ENCODE measurements around the gene COMMD7. TPM values are rescaled to one million over a fixed set of nuclear protein-coding genes. Genes with fewer than 3 reads are reported as not detected.
A peak's percentile ranks its signal among the peaks of the same experiment; 100 is the strongest.

Gene COMMD7
- total and polyA plus RNA-seq, 9 of the 15 experiments (the other 6 are each of a cell fraction or from before 2014, with no cell fraction given), result 11.9 to 69.1 (median 34.7) TPM

DNA sequence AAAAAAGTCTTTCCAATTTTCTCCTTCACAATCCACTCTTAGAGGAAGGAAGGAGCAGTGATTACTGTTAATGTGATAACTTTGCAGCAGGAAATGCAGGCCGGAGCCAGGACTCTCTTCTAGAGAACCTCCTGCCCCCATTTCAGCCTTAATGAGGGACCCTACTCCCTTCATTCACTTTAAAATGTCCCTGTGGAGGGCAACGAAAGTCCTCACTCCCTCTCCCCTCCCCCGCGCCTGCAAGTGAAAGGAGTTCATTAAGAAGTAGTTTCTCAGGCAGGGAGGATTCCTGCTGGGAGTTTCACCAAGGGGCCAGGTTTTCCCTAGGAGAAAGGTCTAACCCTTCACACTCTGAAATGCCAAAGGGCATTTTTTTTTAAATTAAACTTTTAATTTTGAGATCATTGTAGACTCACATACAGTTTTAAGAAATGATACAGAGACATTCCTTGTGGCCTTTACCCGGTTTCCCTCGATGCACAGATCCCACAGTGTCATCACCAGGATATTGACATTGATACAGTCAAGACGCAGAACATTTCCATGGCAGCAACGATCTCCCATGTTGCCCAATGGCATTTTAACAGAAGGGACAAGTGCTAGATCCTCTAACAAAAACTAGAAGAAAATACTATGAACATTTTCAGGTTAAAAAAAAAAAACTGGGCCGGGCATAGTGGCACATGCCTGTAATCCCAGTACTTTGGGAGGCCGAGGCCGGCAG, 6.8 kb upstream of the COMMD7 start (continued):
- TF ChIP-seq, protein P1, sequence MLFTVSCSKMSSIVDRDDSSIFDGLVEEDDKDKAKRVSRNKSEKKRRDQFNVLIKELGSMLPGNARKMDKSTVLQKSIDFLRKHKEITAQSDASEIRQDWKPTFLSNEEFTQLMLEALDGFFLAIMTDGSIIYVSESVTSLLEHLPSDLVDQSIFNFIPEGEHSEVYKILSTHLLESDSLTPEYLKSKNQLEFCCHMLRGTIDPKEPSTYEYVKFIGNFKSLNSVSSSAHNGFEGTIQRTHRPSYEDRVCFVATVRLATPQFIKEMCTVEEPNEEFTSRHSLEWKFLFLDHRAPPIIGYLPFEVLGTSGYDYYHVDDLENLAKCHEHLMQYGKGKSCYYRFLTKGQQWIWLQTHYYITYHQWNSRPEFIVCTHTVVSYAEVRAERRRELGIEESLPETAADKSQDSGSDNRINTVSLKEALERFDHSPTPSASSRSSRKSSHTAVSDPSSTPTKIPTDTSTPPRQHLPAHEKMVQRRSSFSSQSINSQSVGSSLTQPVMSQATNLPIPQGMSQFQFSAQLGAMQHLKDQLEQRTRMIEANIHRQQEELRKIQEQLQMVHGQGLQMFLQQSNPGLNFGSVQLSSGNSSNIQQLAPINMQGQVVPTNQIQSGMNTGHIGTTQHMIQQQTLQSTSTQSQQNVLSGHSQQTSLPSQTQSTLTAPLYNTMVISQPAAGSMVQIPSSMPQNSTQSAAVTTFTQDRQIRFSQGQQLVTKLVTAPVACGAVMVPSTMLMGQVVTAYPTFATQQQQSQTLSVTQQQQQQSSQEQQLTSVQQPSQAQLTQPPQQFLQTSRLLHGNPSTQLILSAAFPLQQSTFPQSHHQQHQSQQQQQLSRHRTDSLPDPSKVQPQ (CRISPR knock-in tag; IDR thresholded peaks at IDR 0.05; ENCODE audit: borderline replicate concordance), result no peak
- TF ChIP-seq, protein P2, sequence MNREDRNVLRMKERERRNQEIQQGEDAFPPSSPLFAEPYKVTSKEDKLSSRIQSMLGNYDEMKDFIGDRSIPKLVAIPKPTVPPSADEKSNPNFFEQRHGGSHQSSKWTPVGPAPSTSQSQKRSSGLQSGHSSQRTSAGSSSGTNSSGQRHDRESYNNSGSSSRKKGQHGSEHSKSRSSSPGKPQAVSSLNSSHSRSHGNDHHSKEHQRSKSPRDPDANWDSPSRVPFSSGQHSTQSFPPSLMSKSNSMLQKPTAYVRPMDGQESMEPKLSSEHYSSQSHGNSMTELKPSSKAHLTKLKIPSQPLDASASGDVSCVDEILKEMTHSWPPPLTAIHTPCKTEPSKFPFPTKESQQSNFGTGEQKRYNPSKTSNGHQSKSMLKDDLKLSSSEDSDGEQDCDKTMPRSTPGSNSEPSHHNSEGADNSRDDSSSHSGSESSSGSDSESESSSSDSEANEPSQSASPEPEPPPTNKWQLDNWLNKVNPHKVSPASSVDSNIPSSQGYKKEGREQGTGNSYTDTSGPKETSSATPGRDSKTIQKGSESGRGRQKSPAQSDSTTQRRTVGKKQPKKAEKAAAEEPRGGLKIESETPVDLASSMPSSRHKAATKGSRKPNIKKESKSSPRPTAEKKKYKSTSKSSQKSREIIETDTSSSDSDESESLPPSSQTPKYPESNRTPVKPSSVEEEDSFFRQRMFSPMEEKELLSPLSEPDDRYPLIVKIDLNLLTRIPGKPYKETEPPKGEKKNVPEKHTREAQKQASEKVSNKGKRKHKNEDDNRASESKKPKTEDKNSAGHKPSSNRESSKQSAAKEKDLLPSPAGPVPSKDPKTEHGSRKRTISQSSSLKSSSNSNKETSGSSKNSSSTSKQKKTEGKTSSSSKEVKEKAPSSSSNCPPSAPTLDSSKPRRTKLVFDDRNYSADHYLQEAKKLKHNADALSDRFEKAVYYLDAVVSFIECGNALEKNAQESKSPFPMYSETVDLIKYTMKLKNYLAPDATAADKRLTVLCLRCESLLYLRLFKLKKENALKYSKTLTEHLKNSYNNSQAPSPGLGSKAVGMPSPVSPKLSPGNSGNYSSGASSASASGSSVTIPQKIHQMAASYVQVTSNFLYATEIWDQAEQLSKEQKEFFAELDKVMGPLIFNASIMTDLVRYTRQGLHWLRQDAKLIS (CRISPR knock-in tag; IDR thresholded peaks at IDR 0.05), result no peak
- TF ChIP-seq POU5F1 (IDR thresholded peaks at IDR 0.05; ENCODE audit: borderline replicate concordance, low read depth, low read length, partially characterized antibody) (no peak), TCF7L2 (IDR thresholded peaks at IDR 0.05; ENCODE audit: low read depth, low read length) (no peak), LEF1 (IDR thresholded peaks at IDR 0.05) (0 out of 2 replicates have a peak, but pooled peaks have one; percentile 26), ZKSCAN3 (CRISPR knock-in tag; IDR thresholded peaks at IDR 0.05) (no peak)
